Stimulated activated CD4-positive, alpha-beta T cell treated with anti-CD3 and anti-CD28 coated beads, Interleukin-1b, Interleukin-23, amount 100 ng/mL, for 48 hours (primary cell): Measurements from ENCODE around the gene GPS1.

Experiments
- DNase-seq: peaks from one replicate; pipeline ENCODE4 v3.0.0-alpha.2; 2020

Gene GPS1

DNA sequence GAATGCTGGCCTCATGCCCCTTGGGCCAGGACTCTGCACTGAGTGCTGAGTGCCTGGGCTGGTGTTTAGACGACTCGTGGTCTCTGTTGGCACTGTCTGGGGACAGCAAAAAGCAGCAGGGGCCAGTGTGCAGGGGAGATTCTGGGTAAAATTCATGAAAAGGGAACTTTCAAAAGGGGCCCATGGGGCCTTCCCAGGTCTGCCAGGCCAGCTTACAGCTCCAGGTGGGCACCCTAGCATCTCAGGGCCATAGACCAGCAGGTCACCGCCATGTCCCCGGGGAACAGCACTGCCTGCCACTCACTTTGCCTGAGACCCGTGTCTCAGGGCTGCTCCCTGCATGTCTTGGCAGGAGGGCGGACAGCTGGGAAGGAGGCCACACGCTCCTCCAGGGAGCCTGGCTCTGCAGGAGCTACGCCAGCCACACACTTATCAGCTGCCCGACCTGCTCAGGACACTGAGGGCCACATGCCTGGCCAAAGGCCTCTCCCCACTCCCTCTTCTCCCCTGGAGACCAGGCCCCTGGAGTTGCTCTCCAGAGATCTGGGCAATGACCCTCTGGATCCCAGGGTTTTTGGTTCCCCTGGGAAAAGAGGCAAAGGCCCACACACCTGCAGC, 55.1 kb downstream of the GPS1 start:
- no peak for DNase-seq
